NCI-H1694 treated with DMSO at 0.1 percent for 48 hours (cell line): ENCODE measurements around the gene PSMA8.
"Not testable (repeated sequence)": the region's sequence is repeated elsewhere in the genome, so short reads cannot be mapped to it uniquely, and the experiment has no call there.

Experiments used
- DNase-seq: peaks from one replicate; lab custom pipeline; 2025; lab: John Stamatoyannopoulos, UW

The PSMA8 gene

DNA sequence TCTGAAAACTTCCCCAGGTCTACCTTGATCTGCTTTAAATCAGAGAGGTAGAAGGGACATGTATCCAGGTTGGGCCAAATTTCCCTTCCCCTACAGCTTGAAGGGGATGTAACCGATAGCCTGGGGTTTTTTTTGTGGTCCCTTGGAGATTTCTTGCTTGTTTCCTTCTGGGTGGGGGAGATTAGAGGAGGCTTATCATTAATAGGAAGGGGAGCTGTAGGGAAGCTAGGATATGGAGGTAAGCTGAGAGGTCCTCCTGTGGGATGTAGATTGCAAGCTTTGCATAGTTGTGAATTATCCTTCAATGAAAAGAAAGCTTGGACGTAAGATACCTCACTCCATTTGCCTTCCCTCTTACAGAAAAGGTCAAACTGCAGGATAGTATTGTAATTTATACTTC is 103.7 kb downstream of the PSMA8 start:
- DNase-seq, result not testable (repeated sequence)

DNA sequence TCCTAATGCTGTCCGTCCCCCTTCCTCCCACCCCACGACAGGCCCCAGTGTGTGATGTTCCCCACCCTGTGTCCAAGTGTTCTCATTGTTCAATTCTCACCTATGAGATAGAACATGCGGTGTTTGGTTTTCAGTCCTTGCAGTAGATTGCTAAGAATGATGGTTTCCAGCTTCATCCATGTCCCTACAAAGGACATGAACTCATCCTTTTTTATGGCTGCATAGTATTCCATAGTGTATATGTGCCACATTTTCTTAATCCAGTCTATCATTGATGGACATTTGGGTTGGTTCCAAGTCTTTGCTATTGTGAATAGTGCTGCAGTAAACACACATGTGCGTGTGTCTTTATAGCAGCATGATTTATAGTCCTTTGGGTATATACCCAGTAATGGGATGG is 105.0 kb downstream of the PSMA8 start:
- DNase-seq, result not testable (repeated sequence)

DNA sequence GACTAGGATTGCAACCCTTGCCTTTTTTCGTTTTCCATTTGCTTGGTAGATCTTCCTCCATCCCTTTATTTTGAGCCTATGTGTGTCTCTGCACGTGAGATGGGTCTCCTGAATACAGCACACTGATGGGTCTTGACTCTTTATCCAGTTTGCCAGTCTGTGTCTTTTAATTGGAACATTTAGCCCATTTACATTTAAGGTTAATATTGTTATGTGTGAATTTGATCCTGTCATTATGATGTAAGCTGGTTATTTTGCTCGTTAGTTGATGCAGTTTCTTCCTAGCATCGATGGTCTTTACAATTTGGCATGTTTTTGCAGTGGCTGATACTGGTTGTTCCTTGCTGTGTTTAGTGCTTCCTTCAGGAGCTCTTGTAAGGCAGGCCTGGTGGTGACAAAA is 108.7 kb downstream of the PSMA8 start:
- DNase-seq, result not testable (repeated sequence)
